GM10847 (cell line): Measurements from ENCODE around the gene DCLK3.

Experiments used
- POLR2A ChIP-seq: IDR thresholded peaks from 2 replicates; pipeline ENCODE4 v1.6.1; 2011; ENCODE audit not compliant: insufficient read length; ENCODE audit errors: extremely low read depth

The DCLK3 gene

GRCh38 chr3:36763850-36764703 lies at the start of gene DCLK3:
TSS of gene DCLK3 (minus strand) at chr3:36764553. CDS start at chr3:36764263, 290 bp downstream.
- TF ChIP-seq POLR2A = no peak

- no peak for TF ChIP-seq POLR2A
Observed at GRCh38 chr3:36813305-36813704, 49.0 kb upstream of the DCLK3 start.

- TF ChIP-seq POLR2A = no peak
Observed at GRCh38 chr3:36812240-36812639, 47.9 kb upstream of the DCLK3 start.

GRCh38 chr3:36811768-36812167 lies 47.4 kb upstream of the DCLK3 start:
- no peak for TF ChIP-seq POLR2A

GRCh38 chr3:36804295-36805055 lies 40.1 kb upstream of the DCLK3 start:
- no peak for TF ChIP-seq POLR2A

- TF ChIP-seq POLR2A = no peak
Observed at GRCh38 chr3:36803091-36803791, 38.9 kb upstream of the DCLK3 start.

GRCh38 chr3:36800533-36801116 lies 36.3 kb upstream of the DCLK3 start:
- TF ChIP-seq POLR2A = no peak

GRCh38 chr3:36796881-36797280 lies 32.5 kb upstream of the DCLK3 start:
- no peak for TF ChIP-seq POLR2A

GRCh38 chr3:36796161-36796560 lies 31.8 kb upstream of the DCLK3 start:
- TF ChIP-seq POLR2A = no peak

- TF ChIP-seq POLR2A = no peak
Observed at GRCh38 chr3:36795622-36796021, 31.3 kb upstream of the DCLK3 start.

GRCh38 chr3:36792342-36792741 lies 28.0 kb upstream of the DCLK3 start:
- TF ChIP-seq POLR2A = no peak

GRCh38 chr3:36790765-36791164 lies 26.4 kb upstream of the DCLK3 start:
- no peak for TF ChIP-seq POLR2A

- TF ChIP-seq POLR2A = no peak
Observed at GRCh38 chr3:36786921-36787890, 22.9 kb upstream of the DCLK3 start.

GRCh38 chr3:36784138-36784635 lies 19.8 kb upstream of the DCLK3 start:
- no peak for TF ChIP-seq POLR2A
